Endodermal cell (in vitro differentiated cells): Measurements from ENCODE around the gene CDC20B. TPM values are rescaled to one million over a fixed set of nuclear protein-coding genes. Genes with fewer than 3 reads are reported as not detected.
A peak's percentile ranks its signal among the peaks of the same experiment; 100 is the strongest.

Experiments used
- DNase-seq: peaks from one replicate; pipeline ENCODE4 v3.0.0-alpha.2; 2017
- H3K27ac ChIP-seq: 2 replicates; pipeline ENCODE4 v1.5.1; 2013; ENCODE audit warnings: mild to moderate bottlenecking, low read depth, low read length, moderate library complexity
- H3K27me3 ChIP-seq: 2 replicates; pipeline ENCODE4 v1.6.1; 2013; ENCODE audit warnings: mild to moderate bottlenecking, low read length, moderate library complexity; ENCODE audit not compliant: insufficient read depth, control insufficient read depth, poor library complexity, severe bottlenecking
- H3K36me3 ChIP-seq: 2 replicates; pipeline ENCODE4 v1.7.0; 2013; ENCODE audit warnings: mild to moderate bottlenecking, low read length, moderate library complexity; ENCODE audit not compliant: control insufficient read depth, insufficient read depth
- H3K4me1 ChIP-seq: one replicate; pipeline ENCODE4 v1.7.0; 2013; ENCODE audit warnings: low read length; ENCODE audit not compliant: control insufficient read depth, insufficient read depth
- H3K4me3 ChIP-seq: 2 replicates; pipeline ENCODE4 v1.5.1; 2013; ENCODE audit warnings: mild to moderate bottlenecking, low read length, moderate library complexity
- H3K9ac ChIP-seq: 2 replicates; pipeline ENCODE4 v1.6.1; 2013; ENCODE audit warnings: mild to moderate bottlenecking, low read length, moderate library complexity; ENCODE audit not compliant: poor library complexity, severe bottlenecking; ENCODE audit errors: extremely low read depth
- H3K9me3 ChIP-seq: 2 replicates; pipeline ENCODE4 v1.6.1; 2013; ENCODE audit warnings: mild to moderate bottlenecking, low read length, moderate library complexity; ENCODE audit not compliant: control insufficient read depth
- H3K27ac Mint-ChIP-seq: 2 replicates; pipeline ENCODE4 v1.8.0; 2020; ENCODE audit warnings: mixed read lengths
- H3K27me3 Mint-ChIP-seq: 2 replicates; pipeline ENCODE4 v1.8.0; 2021; ENCODE audit warnings: mild to moderate bottlenecking, mixed read lengths; ENCODE audit not compliant: insufficient read depth
- H3K36me3 Mint-ChIP-seq: 2 replicates; pipeline ENCODE4 v1.8.0; 2020; ENCODE audit warnings: low read depth, mixed read lengths
- H3K4me1 Mint-ChIP-seq: 2 replicates; pipeline ENCODE4 v1.8.0; 2020; ENCODE audit warnings: mixed read lengths
- H3K4me3 Mint-ChIP-seq: 2 replicates; pipeline ENCODE4 v1.8.0; 2020; ENCODE audit warnings: mild to moderate bottlenecking, moderate library complexity, mixed read lengths
- H3K9me3 Mint-ChIP-seq: 2 replicates; pipeline ENCODE4 v1.8.0; 2020; ENCODE audit warnings: mild to moderate bottlenecking, mixed read lengths
- WGBS, 2 experiments: methylation state at CpG; one replicate each; pipeline versions ENCODE4 v1.1.5 to v1.1.7; 2013; ENCODE audit warnings: missing lambda C conversion rate in 2 of 2, mixed read lengths in 1 of 2; ENCODE audit not compliant: insufficient coverage in 1 of 2, insufficient read length in 1 of 2; 5-methylcytosine and 5-hydroxymethylcytosine counted together
- total RNA-seq, 2 donors: library from RNA; stranded (reverse); fragmentation: NEBNext Ultra II Directional in 1 of 2; extraction: Animal tissue kit (Norgen Biotek cat#: 25700) in 1 of 2; gene quantifications; 2 replicates in 1 of 2; 3 replicates in 1 of 2; pipeline ENCODE4 v1.2.1, GENCODE V29; 2021
- TF ChIP-seq, protein P1 (sequence below): fragments of 200-600 bp; sonication (generic); conservative IDR thresholded peaks from 2 replicates; pipeline ENCODE4 v1.5.0; 2021; ENCODE audit warnings: antibody characterized with exemption, mild to moderate bottlenecking

The CDC20B gene
- total RNA-seq, 2 donors from 2014 or later, result 0.13 to 0.20 TPM

DNA sequence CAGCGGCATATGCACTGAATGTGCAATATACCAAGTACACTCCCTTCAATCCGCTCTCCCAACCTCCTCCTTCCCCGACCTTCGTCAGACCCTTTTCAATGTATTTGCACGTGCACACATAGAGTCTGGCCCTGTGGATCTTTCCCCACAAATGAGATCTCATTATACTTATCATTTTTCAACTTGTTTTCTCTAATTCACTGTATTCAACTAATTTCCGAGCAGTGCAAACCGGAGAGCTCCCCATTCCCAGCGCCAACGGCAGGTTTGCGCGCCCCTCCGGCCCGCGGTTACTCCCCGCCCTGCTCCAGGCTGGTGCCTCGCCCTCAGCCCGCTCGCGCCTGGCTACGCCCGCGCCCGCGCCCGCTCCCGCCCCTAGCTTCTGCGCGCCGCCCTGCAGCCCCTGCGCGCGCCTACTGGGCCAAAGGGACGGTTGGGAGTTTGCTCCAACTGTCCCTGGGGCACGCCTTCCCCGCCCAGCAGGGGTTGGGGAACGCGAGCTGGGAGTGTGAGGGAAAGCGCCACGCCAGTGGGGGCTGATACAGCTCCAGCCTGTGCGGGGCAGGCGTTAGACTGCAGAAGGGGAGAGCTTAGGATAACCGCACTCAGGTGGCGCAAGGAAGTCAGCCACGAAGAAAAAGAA is 3.3 kb upstream of the CDC20B start:
- Histone ChIP-seq H3K27ac (no peak overlapping the region), H3K36me3 (no peaks in the 10 kb centered on the region), H3K27me3 (peaks cover 93% of the 10 kb centered on the region), H3K4me1 (peaks cover 4% of the 10 kb centered on the region), H3K4me3 (peak overlapping the region; percentile 81), H3K9me3 (no peaks in the 10 kb centered on the region), H3K9ac (no peak overlapping the region)
- peaks cover 19% of the 10 kb centered on the region for H3K4me1 Mint-ChIP-seq
- peaks cover 97% of the 10 kb centered on the region for H3K27me3 Mint-ChIP-seq
- WGBS, 2 experiments, result 1% methylated on average over 34 to 44 of the region's 44 CpGs
- DNase-seq, result peak; percentile 93
- no peaks in the 10 kb centered on the region for H3K36me3 Mint-ChIP-seq
- H3K27ac Mint-ChIP-seq, result no peak overlapping the region
- TF ChIP-seq, protein P1, sequence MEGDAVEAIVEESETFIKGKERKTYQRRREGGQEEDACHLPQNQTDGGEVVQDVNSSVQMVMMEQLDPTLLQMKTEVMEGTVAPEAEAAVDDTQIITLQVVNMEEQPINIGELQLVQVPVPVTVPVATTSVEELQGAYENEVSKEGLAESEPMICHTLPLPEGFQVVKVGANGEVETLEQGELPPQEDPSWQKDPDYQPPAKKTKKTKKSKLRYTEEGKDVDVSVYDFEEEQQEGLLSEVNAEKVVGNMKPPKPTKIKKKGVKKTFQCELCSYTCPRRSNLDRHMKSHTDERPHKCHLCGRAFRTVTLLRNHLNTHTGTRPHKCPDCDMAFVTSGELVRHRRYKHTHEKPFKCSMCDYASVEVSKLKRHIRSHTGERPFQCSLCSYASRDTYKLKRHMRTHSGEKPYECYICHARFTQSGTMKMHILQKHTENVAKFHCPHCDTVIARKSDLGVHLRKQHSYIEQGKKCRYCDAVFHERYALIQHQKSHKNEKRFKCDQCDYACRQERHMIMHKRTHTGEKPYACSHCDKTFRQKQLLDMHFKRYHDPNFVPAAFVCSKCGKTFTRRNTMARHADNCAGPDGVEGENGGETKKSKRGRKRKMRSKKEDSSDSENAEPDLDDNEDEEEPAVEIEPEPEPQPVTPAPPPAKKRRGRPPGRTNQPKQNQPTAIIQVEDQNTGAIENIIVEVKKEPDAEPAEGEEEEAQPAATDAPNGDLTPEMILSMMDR, result peak; percentile 54
- peak overlapping the region; percentile 58 for H3K4me3 Mint-ChIP-seq
- H3K9me3 Mint-ChIP-seq, result no peaks in the 10 kb centered on the region

DNA sequence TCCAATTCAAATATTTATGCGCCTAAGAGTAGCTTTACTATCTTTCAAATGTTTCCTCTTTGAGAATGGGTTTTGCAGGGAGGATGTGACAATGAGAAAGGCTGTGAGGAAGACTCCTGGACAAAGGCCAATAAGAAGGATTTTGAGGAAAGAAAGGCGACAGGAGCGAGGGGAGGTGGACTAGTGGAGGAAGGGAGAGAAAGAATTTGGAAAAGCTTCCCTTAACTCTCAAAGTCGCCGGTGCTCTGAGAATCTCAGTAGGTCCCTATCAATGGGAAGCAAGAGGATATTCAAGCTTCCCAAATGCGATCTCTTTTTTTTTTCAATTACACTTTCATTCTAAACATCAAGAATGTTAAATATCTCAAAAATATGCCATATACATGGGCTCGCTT is 2.8 kb upstream of the CDC20B start:
- Mint-ChIP-seq H3K27me3 (peaks cover 95% of the 10 kb centered on the region), H3K4me3 (peak overlapping the region; percentile 58), H3K4me1 (peaks cover 19% of the 10 kb centered on the region), H3K9me3 (no peaks in the 10 kb centered on the region), H3K36me3 (no peaks in the 10 kb centered on the region), H3K27ac (no peak overlapping the region)
- Histone ChIP-seq H3K4me1 (peaks cover 4% of the 10 kb centered on the region), H3K9me3 (no peaks in the 10 kb centered on the region), H3K9ac (no peak overlapping the region), H3K4me3 (peak overlapping the region; percentile 81), H3K27me3 (peaks cover 93% of the 10 kb centered on the region), H3K36me3 (no peaks in the 10 kb centered on the region), H3K27ac (no peak overlapping the region)
- WGBS, 2 experiments, result 3 to 6% methylated on average over 4 to 7 of the region's 7 CpGs
- DNase-seq, result no peak
- TF ChIP-seq, protein P1, result no peak

DNA sequence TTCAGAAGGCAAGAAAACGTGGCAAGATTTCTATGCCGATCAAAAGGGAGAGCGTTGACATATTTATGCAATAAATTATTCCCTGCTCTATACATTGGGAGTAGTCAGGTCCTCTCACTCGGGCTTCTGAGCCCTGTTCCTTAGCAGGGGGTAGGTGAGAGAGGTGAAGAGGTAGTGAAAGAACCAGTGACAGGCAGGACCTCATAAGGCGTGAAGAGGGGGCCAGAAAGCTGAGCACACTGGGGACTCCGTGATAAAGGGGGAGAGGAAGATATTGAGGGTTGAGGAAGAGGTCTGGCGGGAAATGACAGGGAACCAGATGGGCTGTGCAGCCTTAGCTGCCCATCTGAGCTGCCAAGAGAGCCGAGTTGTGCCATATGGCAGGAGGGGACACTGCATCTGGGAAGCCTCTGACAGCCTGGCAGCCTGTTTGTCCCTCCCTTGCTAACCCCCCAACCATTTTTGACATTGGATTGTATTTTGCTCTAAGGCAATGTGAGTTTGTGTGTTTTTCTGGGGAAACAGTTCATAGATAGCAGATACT is 782 bp upstream of the CDC20B start:
- Histone ChIP-seq H3K9me3 (no peaks in the 10 kb centered on the region), H3K4me3 (peak overlapping the region; percentile 79), H3K27me3 (peaks cover 74% of the 10 kb centered on the region), H3K36me3 (no peaks in the 10 kb centered on the region), H3K27ac (no peak overlapping the region), H3K9ac (no peak overlapping the region), H3K4me1 (peaks cover 4% of the 10 kb centered on the region)
- Mint-ChIP-seq H3K4me3 (peak overlapping the region; percentile 55), H3K27me3 (peaks cover 86% of the 10 kb centered on the region), H3K9me3 (no peaks in the 10 kb centered on the region), H3K27ac (no peak overlapping the region), H3K36me3 (no peaks in the 10 kb centered on the region), H3K4me1 (peaks cover 19% of the 10 kb centered on the region)
- TF ChIP-seq, protein P1, result no peak
- WGBS, 2 experiments, result 0 to 6% methylated on average over 2 to 8 of the region's 8 CpGs
- DNase-seq, result no peak
